Activated T-cell treated with anti-CD3 and anti-CD28 coated beads for 4 hours (primary cell): ENCODE results near the gene SMU1.
"Not testable (repeated sequence)": the region's sequence is repeated elsewhere in the genome, so short reads cannot be mapped to it uniquely, and the experiment has no call there.

ENCODE experiments used
- DNase-seq: peaks from one replicate; pipeline ENCODE4 v3.0.0-alpha.2; 2020

SMU1 gene

DNA sequence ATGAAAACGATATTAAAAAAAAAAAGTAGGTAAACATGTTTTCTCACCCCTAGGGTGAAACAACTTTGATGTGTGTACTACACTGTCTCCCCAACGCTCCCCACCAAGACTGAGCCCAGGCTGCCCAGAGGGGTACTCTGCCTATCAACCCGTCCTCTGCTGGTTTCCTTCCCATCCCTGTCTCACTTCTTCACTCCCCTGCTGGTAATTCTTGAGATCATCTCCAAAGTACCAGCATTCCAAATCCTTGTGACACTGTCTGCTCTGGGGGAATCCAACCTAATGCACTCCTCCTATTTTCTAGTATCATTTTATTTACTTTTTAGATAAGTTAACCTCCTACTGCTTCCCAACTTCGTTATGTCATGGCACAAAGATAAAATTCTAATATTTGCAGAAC is 68.7 kb downstream of the SMU1 start:
- DNase-seq, result no peak

DNA sequence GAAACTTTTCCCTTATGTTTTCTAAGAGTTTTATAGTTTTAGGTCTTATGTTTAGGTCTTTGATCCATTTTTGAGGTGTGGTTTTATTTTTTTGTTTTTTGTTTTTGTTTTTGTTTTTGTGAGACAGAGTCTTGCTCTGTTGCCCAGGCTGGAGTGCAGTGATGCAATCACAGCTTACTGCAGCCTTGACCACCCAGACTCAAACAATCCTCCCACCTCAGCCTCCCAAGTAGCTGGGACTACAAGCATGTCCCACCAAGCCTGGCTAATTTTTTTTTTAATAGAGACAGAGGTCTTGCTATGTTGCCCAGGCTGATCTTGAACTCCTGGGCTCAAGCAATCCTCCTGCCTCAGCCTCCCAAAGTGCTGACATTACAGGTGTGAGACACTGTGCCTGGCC is 71.1 kb downstream of the SMU1 start:
- not testable (repeated sequence) for DNase-seq

DNA sequence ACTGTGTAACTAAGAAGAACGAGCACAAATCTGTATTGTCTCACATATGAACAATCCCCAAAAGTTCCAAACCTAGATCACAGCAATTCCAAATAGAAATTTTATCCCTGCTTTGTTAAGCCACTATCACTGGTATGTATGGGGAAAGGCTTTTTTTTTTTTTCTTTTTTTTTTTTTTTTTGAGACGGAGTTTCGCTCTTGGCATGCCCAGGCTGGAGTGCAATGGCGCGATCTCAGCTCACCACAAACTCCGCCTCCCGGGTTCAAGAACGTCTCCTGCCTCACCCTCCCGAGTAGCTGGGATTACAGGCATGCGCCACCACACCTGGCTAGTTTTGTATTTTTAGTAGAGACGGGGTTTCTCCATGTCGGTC is 75.8 kb downstream of the SMU1 start:
- peak; percentile 2 for DNase-seq

DNA sequence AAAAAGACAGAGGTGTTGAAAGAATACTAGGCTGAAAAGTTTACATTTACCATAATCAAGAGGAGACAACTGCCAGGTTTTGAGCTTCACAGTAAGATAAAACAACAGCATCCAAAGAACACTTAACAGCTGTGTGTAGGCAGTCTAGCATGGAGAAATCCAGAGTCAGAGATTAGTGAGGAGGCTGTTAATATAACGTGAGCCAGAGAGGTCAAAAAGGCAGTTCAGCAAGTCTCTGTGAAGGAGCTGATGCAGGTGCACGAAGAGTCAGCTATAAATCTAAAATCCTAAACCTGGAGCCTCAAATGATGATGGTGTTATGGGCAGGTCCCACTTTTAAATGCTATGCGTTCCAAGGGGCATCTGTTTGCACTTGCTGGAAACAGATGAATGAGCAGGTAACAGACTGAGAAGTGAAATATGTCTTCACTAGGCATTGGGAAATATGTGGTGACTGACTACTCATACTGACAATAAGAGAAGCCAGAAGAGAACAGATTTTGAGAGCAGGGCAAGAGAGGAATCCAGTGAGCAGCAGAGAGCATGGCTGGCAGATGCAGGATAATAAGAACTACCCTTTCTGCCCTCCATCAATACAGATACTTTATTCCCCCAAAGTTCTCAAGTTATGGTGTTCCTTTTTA is 83.8 kb downstream of the SMU1 start:
- DNase-seq, result no peak

DNA sequence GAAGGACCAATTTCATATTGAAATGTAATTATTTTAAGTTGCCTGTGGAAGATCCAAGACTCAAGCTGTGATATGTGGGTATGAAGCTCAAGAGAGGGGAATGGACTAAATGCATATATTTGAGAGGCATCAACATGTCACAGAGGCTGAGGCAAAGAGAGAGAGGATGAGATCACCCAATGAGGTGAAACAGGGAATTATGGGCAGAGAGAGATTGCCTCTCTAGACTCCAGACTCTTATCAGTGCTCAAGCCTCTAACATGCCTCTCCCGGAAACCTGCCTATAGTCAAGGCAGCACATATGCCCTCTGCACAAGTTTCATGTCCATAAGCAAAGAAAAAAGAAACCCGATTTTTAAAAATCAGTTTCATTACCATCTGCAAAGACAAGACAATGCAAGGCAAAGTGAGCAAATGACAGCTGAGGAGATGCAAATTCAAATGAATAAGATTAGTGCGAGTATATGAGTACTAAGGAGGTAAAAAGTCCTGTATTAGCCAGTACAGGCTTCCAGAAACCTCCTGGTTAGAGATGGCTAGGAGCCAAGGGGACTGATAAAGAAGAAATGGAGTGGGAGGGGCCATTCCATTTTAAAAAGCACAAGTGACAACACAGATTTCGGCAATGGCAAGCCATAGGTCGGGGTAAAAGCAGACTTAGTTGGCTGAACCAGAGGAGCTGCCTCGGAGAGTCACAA is 84.4 kb downstream of the SMU1 start:
- DNase-seq, result no peak
